ENCODE measurements around the gene ALDOC.

Gene ALDOC

DNA sequence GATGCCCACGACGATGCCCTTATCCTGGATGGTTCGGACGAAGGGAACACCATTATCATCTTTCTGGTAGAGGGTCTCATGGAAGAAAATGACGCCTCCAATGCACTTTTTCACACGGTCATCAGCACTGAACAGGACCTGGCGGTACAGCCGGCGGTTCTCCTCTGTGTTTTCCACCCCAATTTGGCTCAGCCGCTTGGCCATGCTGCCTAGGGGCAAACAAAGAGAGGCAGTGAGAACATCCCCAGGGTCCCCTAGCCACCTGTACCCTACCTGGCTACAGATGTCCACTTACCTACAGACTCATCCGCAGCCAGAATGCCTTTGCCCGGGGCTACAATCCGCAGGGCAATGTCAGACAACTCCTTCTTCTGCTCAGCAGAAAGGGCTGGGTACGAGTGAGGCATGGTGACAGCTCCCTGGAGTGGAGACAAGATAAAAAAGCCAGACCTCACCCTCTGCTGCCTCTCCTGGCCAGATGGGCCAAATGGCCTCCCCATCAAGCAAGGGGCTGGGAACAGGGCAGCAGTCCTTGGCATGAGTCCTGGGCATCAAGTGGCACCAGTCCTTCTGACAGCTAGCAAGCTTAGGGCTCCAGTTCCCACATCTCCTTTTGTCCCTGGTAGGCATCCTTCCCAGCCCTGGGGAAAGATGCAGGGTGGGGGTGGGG is 1.4 kb downstream of the ALDOC start:
- Mint-ChIP-seq H3K9me3 (no peaks in the 10 kb centered on the region), H3K27ac (no peak overlapping the region), H3K4me3 (no peak overlapping the region), H3K27me3 (no peaks in the 10 kb centered on the region), H3K4me1 (peaks cover 17% of the 10 kb centered on the region), H3K36me3 (no peaks in the 10 kb centered on the region)
- DNase-seq (ENCODE audit: low spot score in 2 of 2) = no peak
- ATAC-seq (ENCODE audit: low read depth) = no peak

DNA sequence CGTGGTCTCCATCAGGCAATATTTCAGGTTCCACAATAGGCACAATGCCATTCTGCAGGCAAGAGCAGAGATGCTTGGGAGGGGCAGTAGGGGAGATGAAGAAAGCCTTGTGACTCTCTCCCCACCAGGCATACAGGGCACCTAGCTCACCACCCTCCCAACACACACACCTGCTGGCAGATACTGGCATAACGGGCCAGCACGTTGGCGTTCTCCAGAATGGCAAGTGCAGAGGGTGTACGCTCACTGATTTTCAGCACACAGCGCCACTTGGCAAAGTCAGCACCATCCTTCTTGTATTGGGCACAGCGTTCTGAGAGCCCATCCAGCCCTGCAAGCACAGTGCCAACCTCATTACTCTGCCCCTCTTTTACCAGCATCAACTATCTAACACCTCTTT is 2.2 kb downstream of the ALDOC start:
- no peak overlapping the region for H3K4me3 Mint-ChIP-seq
- no peaks in the 10 kb centered on the region for H3K27me3 Mint-ChIP-seq
- peaks cover 23% of the 10 kb centered on the region for H3K4me1 Mint-ChIP-seq
- no peak for DNase-seq (ENCODE audit: low spot score in 2 of 2)
- H3K9me3 Mint-ChIP-seq = no peaks in the 10 kb centered on the region
- no peak overlapping the region for H3K27ac Mint-ChIP-seq
- no peak for ATAC-seq (ENCODE audit: low read depth)
- H3K36me3 Mint-ChIP-seq = no peaks in the 10 kb centered on the region

DNA sequence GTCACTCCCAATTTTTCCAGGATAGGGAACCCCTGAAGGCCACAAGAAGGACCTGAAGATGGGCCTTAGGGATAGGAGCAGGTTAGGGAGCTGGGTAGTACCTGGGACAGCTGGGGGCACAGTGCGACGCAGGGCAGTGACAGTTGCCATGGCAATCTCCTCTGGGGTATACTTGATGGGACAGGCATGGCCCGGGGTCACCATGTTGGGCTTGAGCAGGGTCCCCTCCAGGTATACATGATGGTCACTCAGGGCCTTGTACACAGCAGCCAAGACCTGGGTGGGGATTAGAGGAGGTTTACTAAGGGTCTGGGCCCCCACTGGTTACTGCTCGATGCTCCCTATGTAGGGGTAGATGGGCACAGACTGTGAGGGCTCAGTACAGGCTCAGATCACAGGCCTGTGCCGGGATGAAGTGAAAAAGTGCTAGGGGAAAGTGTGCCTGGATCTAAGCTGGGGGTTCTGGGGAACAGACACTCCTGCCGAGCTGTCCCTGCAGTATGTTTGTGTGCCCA is 2.7 kb downstream of the ALDOC start:
- Mint-ChIP-seq H3K27ac (no peak overlapping the region), H3K27me3 (no peaks in the 10 kb centered on the region), H3K36me3 (no peaks in the 10 kb centered on the region), H3K4me3 (no peak overlapping the region), H3K4me1 (peaks cover 25% of the 10 kb centered on the region), H3K9me3 (no peaks in the 10 kb centered on the region)
- ATAC-seq (ENCODE audit: low read depth) (no peak), DNase-seq (ENCODE audit: low spot score in 2 of 2) (no peak)

DNA sequence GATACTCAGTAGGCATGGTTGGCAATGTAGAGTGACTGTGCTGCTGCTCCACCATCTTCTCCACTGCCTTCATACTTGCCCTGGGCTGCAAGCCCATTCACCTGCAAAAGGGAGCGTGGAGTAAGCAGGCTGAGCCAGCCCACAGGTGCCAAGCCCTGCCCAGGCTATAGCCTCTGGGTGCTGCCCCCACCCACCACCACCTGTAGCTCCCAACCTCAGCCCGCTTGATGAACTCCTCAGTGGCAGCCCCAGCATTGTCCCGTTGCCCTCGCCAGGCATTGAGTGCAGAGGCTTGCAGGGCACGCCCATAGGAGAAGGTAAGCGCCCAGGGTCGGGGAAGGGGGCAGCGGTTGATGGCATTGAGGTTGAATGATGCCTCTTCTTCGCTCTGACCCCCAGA is 3.2 kb downstream of the ALDOC start:
- Mint-ChIP-seq H3K9me3 (no peaks in the 10 kb centered on the region), H3K36me3 (peaks cover under 1% of the 10 kb centered on the region), H3K4me1 (peaks cover 26% of the 10 kb centered on the region), H3K27me3 (no peaks in the 10 kb centered on the region), H3K27ac (no peak overlapping the region), H3K4me3 (no peak overlapping the region)
- no peak for ATAC-seq (ENCODE audit: low read depth)
- DNase-seq (ENCODE audit: low spot score in 2 of 2) = no peak

DNA sequence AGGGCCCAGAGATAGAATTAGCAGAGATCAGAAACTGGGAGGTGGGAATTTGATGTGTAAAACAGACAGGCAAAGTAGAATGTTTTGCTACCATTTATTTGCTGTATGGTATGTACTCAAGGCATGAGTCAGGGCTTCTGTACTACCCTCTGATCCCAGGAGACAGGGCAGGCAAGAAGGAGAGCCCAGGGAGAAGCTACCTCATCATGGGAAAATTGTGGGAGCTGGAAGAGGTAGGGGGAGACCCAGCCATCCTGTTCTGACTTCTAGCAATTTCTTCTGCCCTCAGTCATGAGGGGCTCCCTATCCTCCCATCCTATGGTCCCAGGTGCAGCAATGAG is 3.7 kb downstream of the ALDOC start:
- Mint-ChIP-seq H3K27me3 (no peaks in the 10 kb centered on the region), H3K4me3 (no peak overlapping the region), H3K9me3 (no peaks in the 10 kb centered on the region), H3K27ac (no peak overlapping the region), H3K4me1 (peaks cover 30% of the 10 kb centered on the region), H3K36me3 (peaks cover 3% of the 10 kb centered on the region)
- DNase-seq (ENCODE audit: low spot score in 2 of 2) = no peak
- ATAC-seq (ENCODE audit: low read depth) = no peak

DNA sequence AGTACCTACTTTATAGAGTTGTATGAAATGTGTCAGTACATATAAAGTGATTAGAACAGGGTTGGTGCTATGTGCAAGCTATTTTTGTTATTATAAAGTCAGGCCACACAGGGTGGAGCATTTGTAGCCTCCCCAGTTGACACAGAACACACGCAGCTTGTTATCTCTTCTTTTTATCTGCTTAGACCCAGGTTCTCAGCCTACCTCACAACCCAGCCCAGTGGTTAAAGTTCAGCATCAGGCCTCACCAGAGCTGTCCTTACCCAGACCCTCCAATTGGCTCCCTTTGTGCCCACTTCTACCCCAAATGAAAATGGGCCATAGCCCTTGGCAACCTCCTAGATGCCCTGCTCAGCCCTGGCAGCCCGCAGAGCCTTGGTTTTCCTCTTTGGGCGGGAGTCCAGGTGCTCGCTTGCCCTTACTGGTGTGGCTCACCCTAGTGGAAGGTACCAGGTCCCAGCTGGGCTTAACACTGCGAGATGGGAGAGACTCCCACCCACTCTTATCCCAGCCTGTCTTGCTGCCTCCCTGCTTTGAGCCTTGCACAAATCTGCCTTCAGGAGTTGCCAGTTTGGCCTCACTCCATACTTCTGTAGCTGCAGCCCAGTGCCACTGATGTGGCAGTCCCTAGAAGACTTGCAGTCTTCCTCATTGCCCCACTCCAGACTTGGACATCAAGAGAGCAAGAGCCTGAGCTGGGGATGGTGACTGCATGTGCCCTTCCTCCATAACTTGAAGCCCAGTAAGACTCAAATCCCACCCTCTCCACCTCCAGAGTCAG is 4.2 kb downstream of the ALDOC start:
- no peaks in the 10 kb centered on the region for H3K9me3 Mint-ChIP-seq

DNA sequence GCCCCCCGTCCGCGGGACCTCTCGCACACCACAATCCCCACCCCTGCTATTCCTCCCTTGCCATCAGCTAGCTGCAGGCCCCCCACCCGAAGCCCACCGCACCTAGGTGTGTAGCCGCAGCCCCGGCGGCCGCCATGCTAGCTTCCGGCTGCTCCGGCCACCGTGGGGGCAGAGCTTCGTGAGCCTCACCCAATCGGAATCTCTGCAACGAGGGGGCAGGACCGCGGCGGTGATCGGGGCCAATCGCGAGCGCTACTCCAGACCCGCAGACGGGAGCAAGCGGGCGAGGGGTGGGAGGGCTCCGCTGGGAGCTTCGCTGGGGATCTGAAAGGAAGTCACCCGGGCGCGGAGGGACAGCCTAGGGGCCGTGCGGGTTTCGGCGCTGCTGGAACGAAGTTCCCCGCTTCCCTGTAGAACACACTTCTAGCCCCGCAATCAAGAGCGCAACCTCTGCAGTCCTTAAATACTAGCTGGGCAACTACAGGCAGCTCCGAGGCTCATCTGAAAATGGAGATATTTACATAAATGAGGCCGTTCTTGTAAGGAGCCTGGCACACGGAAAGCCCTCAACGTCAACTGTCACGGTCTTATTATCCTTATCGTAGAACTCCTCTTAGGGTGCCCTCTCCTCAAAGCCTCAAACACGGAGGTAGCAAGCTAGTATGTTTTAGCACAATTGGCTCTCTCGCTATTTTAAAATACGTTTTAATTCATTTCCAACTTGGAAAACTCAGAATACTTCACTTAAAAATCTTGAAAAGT is 5.2 kb downstream of the ALDOC start, which contains the start of gene PIGS:
Gene PIGS (minus strand): TSS at position 164 of the 762 bp plus-strand sequence. CDS start 28 bp downstream, at position 136.
- Mint-ChIP-seq H3K27ac (peak within 1 kb of the TSS; percentile 91), H3K36me3 (peaks cover 5% of the 10 kb centered on the region), H3K4me1 (peaks cover 35% of the 10 kb centered on the region), H3K4me3 (peak within 1 kb of the TSS; percentile 99), H3K9me3 (no peaks in the 10 kb centered on the region), H3K27me3 (no peaks in the 10 kb centered on the region)
- peak; percentile 79 to 82 for DNase-seq (ENCODE audit: low spot score in 2 of 2)
- ATAC-seq (ENCODE audit: low read depth) = peak; percentile 89

More for the DNA sequence above, 4.2 kb downstream of the ALDOC start:
- H3K4me1 Mint-ChIP-seq = peaks cover 36% of the 10 kb centered on the region
- ATAC-seq (ENCODE audit: low read depth) (no peak), DNase-seq (ENCODE audit: low spot score in 2 of 2) (no peak)
- no peak overlapping the region for H3K27ac Mint-ChIP-seq
- H3K36me3 Mint-ChIP-seq = peaks cover 5% of the 10 kb centered on the region
- no peaks in the 10 kb centered on the region for H3K27me3 Mint-ChIP-seq
- H3K4me3 Mint-ChIP-seq = peak overlapping the region; percentile 99

DNA sequence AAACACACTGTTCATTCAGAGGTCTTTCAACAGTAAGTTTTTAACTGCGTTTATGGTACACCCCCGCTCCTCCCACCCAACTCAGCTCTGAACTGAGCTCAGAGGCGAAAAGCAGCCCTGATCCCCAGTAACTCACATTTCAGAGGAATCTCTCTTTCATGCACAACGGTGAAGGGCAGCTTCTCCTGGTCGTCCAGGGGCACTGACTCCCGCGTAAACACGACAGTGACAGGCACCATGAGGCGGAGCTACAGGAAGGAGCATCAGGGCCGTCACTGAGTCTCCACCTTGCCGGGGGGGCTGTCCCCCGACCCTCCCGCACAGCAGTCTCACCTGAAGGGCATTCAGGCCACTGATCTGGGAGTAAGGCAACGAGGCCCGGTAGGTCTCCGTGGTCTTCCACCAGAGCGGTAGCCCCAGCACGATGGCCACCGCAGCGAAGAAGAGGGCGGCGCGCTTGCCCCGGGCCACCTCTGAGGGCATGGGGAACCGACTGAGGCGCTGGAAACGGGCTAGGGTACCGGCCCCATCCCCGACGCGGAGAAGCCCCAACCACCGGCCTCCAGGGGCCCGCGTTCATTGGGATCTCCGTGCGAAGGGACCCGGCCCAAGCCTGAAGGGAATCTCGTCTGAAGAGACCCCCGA is 5.9 kb downstream of the ALDOC start:
- peak overlapping the region; percentile 91 for H3K27ac Mint-ChIP-seq
- ATAC-seq (ENCODE audit: low read depth) (peak; percentile 21), DNase-seq (ENCODE audit: low spot score in 2 of 2) (no peak)
- H3K27me3 Mint-ChIP-seq = no peaks in the 10 kb centered on the region
- H3K4me3 Mint-ChIP-seq = peak overlapping the region; percentile 99
- H3K36me3 Mint-ChIP-seq = peaks cover 5% of the 10 kb centered on the region
- H3K4me1 Mint-ChIP-seq = peaks cover 30% of the 10 kb centered on the region
- H3K9me3 Mint-ChIP-seq = no peaks in the 10 kb centered on the region

DNA sequence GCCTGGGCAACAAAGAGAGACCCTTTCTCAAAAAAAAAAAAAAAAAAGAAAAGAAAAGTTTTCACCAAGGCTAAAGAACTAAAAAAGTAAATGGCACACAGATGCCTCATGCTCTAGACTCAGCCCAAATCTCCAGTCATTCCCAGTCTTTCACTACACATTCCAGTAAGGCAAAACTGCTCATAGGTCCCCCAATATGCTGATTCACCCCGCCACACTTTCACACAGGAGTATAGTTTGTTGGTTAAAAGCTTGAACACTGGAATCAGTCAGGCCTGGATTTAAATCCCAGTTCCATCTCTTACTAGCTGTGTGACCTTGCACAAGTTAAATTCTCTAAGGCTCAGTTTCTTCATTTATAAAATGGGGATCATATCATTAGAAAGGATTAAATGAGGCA is 7.2 kb downstream of the ALDOC start:
- H3K27ac Mint-ChIP-seq = no peak overlapping the region
- no peak for DNase-seq (ENCODE audit: low spot score in 2 of 2)
- peaks cover 5% of the 10 kb centered on the region for H3K36me3 Mint-ChIP-seq
- H3K27me3 Mint-ChIP-seq = no peaks in the 10 kb centered on the region
- H3K4me3 Mint-ChIP-seq = peak overlapping the region; percentile 24
- H3K4me1 Mint-ChIP-seq = peaks cover 28% of the 10 kb centered on the region
- no peaks in the 10 kb centered on the region for H3K9me3 Mint-ChIP-seq
- no peak for ATAC-seq (ENCODE audit: low read depth)

DNA sequence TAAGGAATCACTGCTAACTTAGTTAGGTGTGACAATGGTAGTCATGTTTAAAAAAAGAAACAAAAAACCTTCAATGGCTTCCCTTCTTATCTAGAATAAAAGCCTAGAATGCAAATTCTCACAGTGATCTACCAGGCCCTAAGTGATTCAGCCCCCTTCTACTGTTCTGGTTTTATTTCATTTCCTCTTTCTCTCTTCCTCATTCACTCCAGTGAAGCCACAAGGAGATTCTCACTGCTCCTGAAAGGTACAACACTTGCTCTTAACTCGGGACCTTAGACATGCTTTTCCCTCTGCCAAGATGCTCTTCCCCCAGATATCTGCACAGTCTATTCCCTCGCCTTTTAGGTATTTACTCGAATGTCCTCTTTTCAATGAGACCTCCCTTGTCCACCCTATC is 9.1 kb downstream of the ALDOC start:
- DNase-seq (ENCODE audit: low spot score in 2 of 2) = no peak
- H3K36me3 Mint-ChIP-seq = peaks cover 8% of the 10 kb centered on the region
- H3K4me1 Mint-ChIP-seq = peaks cover 33% of the 10 kb centered on the region
- H3K27me3 Mint-ChIP-seq = no peaks in the 10 kb centered on the region
- peak overlapping the region; percentile 83 for H3K27ac Mint-ChIP-seq
- H3K4me3 Mint-ChIP-seq = peak overlapping the region; percentile 51
- no peaks in the 10 kb centered on the region for H3K9me3 Mint-ChIP-seq
- ATAC-seq (ENCODE audit: low read depth) = peak; percentile 70

DNA sequence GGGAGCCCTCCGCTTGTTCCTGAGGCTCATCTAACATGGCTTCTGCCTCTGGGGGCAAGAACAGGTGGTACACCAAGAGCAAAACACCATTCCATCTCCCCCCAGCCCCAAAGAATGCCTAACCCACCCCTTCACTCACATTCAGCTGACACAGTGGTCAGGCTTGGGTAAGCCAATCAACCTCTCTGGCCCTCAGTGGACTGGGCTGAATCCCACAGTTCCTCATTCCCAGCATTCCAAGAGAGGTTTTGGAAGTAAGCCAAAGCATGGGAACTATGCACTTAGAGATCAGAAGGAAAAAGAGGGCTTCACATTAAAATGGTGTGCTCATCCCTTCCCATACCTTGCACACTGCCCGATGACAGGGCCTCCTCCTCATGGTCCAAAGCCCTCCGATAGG is 13.2 kb downstream of the ALDOC start:
- Mint-ChIP-seq H3K27ac (no peak overlapping the region), H3K4me1 (peaks cover 18% of the 10 kb centered on the region), H3K9me3 (no peaks in the 10 kb centered on the region), H3K27me3 (no peaks in the 10 kb centered on the region), H3K4me3 (no peak overlapping the region), H3K36me3 (peaks cover 17% of the 10 kb centered on the region)
- ATAC-seq (ENCODE audit: low read depth) (no peak), DNase-seq (ENCODE audit: low spot score in 2 of 2) (no peak)

DNA sequence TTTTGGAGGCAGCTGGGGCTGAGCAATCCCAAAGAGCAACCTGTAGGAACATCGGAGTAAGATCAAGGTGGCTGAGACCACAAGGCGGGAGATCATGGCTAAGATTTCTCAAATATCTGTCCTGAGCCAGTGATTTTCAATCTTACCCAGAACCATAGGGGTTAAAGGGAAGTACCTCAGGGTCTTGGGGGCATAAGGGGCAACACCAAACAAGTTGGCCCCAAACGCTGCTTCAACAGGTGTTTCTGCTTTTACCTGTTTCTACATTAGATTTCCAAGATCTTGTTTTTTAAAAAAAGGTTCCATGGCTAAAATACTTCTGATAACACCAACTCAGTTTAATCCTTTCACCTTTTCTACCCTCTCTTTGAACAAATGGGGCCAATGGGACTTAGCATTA is 21.7 kb downstream of the ALDOC start:
- DNase-seq (ENCODE audit: low spot score in 2 of 2) = no peak
- peaks cover 39% of the 10 kb centered on the region for H3K36me3 Mint-ChIP-seq
- H3K4me1 Mint-ChIP-seq = peaks cover 26% of the 10 kb centered on the region
- no peaks in the 10 kb centered on the region for H3K9me3 Mint-ChIP-seq
- no peak for ATAC-seq (ENCODE audit: low read depth)
- H3K4me3 Mint-ChIP-seq = no peak overlapping the region
- no peak overlapping the region for H3K27ac Mint-ChIP-seq
- no peaks in the 10 kb centered on the region for H3K27me3 Mint-ChIP-seq

DNA sequence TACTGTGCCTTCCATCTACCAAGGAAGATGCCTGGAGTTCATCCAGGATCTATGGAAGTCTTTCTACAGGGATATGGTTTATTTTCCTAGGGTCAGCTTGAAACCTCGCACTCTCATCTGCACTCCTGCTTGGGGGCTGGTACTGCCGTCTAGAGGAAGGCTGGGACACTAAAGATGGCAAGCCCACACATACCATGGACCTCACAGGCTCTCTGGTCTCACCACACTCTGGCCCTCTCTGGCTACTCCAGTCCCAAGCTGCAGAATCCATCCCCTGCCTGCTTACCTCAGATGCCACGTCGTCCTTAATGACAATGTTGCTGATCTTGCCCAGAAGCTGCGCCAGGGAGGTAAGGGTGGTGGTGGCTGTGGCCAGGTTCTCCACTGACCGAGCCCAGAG is 22.1 kb downstream of the ALDOC start:
- Mint-ChIP-seq H3K36me3 (peaks cover 37% of the 10 kb centered on the region), H3K4me1 (peaks cover 29% of the 10 kb centered on the region), H3K27ac (no peak overlapping the region), H3K4me3 (no peak overlapping the region), H3K27me3 (no peaks in the 10 kb centered on the region), H3K9me3 (no peaks in the 10 kb centered on the region)
- no peak for ATAC-seq (ENCODE audit: low read depth)
- no peak for DNase-seq (ENCODE audit: low spot score in 2 of 2)

Measured in memory B cell (primary cell).